ENCODE data around the gene APOA4.
"Not testable (repeated sequence)": the region's sequence is repeated elsewhere in the genome, so short reads cannot be mapped to it uniquely, and the experiment has no call there.

APOA4 gene

DNA sequence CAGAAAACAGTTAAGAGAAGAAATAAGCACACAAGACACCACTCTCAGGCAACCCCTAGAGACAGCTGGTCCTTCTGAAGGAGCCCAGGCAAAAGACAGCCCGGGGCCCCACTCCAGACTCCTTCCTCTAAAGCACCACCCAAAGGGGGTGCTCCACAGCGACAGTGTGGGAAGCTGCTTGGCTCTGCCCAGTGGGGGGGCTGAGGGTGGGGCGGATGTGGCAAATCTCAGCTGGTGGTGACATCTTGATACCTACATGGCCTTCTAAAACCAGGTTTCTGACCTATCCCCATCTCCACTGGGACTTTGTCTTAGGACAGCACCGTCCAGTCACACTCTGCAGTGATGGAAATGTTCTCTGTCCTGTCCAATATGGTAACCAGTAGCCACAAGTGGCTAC is 24.5 kb upstream of the APOA4 start:
- no peak for DNase-seq

DNA sequence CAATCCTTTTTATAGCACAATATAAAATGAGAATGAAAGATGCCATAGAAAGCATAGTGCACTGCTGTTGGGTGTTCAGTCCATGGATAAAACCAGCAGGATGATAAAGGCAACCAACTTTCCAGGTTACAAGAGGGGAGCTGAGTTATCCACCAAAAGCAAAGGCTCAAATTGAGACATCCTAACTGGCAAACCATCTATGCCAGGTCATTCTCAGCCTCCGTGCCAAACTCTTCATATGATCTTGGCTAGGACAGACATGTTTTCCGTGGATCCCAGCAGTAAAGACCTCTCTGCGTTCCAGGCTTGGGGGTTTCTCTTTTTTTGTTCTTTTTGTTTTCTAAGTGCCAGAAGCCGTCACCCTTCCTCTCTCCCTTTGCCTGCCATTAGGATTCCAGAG is 21.6 kb upstream of the APOA4 start:
- no peak for DNase-seq

DNA sequence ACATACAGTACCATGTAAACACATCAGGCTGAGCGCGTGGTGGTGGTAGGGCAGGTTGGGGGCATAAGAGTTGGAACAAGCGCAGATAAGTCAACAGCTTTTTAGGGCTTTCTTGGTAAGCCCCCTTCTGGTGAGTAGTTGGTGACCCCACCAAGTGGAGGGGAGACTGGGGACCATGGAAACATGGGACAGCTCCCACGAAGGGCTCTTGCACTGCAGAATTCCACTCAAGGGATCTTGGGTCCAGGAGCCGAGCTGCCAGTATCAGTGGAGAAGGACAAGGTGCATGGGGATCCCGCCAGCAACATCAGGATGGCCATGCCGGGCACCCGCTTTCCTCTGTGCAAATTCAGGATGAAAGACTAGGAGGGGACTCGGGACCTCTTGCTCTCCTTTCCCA is 20.6 kb upstream of the APOA4 start:
- DNase-seq, result no peak

DNA sequence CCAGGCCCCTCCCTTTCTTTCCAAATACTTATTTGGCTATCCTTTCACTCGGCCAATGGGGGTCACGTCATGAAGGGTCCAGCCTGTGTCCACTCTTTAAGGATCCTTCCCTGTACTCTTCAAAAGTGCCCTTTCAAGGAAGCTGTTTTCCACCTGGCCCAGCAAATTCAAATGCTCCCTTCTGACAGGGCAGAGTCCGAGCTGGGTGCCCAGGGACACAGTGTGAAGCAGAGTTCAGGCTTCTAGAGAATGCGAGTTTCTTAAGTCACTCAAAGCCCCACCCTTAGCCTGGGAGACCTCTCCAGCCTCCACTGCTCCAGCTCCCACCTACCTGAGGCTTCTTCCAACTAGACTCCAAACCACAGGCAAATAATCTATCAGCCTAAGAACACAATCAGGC is 19.8 kb upstream of the APOA4 start:
- no peak for DNase-seq

DNA sequence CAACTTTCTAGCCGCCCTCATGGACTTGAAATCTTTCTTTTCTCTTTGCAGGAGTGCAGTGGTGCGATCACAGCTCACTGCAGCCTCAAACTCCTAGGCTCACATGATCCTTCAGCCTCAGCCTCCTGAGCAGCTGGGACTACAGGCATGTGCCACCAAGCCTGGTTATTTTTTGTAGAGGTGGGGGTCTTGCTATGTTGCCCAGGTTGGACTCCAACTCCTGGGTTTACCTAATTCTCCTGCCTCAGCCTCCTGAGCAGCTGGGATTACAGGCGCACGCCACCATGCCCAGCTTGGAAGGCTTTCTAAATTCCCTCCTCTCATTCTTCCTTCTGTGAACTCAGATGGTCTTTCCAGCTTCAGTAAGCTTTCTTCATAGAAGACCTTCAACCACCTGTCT is 19.0 kb upstream of the APOA4 start:
- no peak for DNase-seq

DNA sequence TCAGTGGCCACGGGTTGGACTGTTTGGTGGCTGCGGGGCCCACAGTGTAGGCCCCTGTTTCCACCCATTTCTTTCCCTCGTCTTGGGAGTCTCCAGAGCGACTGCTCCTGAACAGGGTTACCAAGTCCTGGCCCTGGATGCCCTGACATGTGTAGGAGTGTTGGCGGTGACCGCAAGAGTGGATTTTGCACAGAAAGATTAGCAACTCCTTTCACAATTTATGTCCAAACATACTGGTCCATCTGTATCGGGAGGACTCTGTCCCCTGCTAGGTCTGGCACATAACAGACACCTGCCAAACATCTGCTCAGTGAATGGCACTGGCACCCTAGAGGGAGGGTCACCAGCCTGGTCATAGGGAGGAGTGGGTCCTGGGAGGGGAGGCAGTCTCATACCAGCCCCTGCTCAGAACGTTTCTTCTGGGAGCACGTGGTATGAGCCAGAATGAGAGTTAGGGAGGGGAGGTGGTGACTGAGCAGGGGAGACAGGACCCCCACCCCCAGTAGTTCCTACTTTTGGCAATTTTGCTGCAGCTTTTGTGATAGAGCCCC is 17.7 kb upstream of the APOA4 start:
- DNase-seq, result no peak

DNA sequence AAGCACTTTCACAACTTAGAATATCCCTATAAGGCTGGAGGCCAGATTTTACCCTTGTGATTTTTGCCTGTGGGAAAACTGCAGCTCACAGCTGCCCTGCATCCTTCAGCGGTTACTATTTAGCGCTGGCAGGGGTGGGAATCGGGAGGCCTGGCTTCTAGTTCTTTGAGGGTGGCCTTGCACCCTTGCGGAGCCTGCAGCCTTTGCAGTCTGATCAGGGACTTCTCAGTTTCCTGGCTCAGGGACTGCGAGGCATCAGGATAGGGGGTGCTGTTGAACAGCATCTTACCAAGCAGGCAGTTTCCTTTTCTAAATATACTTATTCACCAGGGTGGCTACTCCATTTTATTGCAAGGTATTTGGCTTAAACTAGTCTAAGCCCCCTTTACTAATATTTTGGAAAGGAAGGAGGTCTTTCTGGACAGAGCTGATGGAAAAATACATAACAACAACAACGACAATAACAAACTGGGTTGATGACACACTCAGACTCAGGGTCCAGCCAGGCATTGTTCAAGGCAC is 17.2 kb upstream of the APOA4 start:
- DNase-seq, result no peak

DNA sequence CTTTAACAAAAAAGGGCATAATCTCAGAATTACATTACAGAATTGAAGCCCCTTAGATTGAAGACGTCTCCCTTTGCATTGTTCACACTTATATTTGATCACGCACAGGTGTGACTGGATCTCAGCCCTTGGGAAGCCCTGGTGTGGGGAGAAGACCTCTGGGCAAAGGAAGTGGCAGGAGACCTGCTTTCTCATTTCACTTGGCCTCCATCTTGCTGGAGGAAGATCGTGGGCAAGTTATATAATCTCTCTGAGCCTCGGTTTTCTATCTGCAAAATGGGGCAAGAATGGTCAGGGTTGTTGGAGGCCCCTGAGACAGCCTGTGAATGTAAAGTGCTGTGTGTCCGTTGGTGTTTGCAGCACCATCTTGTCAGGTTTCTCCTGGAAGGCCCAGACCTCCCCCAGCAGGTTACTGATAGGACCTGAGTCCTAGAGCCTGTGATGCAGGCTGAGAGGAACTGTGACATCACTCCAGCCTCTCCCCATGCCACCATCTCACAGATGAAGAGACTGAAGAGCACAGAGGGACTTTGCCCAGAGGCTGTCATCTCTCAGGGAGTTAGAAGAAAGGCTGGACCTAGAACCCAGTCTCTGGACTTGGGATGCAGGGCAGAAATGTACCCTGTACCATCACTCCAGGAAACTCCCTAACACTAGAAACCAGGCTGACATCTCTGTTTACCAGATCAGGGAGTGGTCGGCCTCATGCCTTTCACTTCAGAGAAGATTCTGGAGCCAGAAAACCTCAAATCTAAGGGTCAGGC is 15.4 kb upstream of the APOA4 start:
- DNase-seq, result no peak

DNA sequence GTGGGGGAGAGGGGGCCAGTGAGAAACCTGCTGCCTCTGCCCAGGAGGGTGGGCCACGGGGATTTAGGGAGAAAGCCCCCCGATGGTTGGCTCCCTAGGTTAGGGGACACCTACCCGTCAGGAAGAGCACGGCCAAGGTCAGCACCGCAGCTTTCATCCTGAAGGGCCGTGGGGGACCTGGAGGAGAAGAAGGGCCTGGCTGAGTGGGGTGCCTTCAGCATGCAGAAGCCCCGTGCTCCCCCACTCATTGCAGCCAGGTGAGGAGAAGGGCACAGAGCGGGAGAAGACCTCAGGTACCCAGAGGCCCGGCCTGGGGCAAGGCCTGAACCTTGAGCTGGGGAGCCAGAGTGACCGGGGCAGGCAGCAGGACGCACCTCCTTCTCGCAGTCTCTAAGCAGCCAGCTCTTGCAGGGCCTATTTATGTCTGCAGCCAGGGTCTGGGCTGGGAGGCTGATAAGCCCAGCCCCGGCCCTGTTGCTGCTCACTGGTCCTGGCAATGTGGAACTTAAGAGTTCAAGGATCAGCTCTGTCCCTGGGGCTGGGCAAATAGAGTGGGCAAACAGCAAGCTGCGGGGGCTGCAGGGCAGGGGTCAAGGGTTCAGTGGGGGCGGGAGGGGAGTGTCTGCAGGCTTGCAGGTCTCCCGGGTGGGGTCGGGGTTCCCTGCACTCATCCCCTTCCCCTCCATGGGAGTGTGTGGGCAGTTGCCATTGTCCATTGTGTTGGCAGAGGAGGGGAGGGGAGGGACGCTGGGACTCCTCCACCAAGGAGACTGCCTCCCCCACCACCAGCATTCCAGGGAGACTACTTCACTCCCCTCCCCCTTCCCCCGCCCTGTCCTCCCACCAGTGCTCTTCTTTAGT is 14.4 kb upstream of the APOA4 start, which contains the start of gene APOA1:
TSS of gene APOA1 (minus strand) at position 392 of the 861 bp plus-strand sequence. CDS start at position 157, 235 bp downstream.
- no peak for DNase-seq

DNA sequence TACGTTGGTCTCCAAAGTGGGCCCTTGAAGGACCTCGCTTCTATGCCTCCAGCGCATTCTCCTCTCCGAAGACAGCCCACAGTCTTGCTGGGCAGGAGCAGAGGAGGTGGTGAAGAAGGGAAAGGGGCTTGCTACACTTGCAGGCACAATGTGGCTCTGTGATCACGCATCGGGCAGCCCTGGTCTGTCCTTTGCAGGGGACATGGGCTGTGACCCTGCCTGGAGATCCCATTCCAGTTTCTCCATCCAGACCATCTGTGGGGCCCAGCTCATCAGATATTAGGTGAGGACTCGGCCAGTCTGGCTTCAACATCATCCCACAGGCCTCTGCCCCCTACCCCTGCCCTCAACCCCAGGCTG is 13.5 kb upstream of the APOA4 start:
- DNase-seq, result no peak

DNA sequence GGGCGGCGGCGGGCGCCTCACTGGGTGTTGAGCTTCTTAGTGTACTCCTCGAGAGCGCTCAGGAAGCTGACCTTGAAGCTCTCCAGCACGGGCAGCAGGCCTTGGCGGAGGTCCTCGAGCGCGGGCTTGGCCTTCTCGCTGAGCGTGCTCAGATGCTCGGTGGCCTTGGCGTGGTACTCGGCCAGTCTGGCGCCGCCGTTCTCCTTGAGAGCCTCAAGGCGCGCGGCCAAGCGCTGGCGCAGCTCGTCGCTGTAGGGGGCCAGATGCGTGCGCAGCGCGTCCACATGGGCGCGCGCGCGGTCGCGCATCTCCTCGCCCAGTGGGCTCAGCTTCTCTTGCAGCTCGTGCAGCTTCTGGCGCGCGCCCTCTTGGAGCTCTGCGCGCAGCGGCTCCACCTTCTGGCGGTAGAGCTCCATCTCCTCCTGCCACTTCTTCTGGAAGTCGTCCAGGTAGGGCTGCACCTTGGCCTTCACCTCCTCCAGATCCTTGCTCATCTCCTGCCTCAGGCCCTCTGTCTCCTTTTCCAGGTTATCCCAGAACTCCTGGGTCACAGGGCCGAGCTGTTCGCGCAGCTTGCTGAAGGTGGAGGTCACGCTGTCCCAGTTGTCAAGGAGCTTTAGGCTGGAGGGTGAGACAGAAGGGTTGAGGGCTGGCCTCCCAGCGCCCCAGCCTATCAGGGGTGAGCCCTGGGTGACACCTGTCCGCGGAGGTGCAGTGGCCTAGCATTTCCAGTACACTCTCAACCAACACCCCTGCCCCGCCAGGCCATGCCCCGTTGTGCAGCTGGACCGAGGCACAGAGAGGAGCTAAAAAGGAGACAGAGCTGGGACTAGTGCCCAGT is 12.9 kb upstream of the APOA4 start:
- DNase-seq, result peak; percentile 85 to 87

DNA sequence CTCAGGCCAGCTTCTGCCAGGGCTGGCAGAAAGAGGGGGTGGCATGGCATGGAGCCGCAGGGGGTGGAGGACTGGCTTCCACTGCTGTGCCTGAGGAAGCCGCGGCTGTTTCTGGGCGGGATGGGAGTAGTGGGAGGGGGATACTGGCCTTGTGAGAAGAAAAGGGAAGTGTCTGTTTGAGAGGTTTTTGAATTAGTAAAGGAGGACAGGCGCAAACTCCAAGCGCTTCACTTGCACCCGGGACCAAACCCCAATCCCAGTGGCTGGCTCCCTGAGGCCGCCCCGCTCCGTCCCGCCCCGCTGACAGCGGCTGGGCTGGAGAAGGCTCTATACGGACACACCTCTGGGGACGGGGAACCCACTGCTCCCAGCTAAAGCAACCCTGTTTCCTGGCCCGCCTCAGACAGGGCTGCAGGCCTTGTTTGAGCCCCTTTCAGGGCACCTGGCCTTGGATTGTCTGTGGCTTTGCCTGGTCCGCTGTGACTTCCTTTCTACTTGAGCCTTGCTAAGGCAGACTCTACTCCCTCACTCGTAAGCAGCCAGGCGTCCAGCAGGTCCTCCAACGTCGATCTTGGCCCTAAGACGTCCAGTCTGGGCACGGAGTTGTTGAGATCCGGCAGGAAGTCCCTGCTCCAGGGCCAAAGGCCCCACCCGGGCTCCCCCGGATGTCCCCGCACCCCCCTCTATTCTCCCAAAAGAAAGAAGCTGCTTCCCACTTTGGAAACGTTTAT is 12.1 kb upstream of the APOA4 start:
- no peak for DNase-seq

DNA sequence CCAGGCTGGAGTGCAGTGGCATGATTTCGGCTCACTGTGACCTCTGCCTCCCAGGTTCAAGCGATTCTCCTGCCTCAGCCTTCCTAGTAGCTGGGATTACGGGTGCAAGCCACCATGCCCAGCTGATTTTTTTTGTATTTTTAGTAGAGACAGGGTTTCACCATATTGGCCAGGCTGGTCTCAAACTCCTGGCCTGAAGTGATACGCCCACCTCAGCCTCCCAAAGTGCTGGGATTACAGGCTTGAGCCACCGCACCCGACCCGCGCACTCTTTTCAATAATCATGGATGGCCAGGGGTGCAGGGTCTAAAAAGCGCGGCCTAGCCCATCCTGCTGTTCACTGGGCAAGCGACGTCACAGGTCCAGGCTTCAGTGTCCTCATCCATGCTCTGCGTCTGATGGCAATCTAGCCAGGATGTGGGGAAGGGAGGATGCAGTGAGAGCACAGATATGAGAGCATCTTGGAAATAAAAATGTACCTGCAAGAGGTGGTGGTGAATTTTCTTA is 11.5 kb upstream of the APOA4 start:
- DNase-seq, result not testable (repeated sequence)

DNA sequence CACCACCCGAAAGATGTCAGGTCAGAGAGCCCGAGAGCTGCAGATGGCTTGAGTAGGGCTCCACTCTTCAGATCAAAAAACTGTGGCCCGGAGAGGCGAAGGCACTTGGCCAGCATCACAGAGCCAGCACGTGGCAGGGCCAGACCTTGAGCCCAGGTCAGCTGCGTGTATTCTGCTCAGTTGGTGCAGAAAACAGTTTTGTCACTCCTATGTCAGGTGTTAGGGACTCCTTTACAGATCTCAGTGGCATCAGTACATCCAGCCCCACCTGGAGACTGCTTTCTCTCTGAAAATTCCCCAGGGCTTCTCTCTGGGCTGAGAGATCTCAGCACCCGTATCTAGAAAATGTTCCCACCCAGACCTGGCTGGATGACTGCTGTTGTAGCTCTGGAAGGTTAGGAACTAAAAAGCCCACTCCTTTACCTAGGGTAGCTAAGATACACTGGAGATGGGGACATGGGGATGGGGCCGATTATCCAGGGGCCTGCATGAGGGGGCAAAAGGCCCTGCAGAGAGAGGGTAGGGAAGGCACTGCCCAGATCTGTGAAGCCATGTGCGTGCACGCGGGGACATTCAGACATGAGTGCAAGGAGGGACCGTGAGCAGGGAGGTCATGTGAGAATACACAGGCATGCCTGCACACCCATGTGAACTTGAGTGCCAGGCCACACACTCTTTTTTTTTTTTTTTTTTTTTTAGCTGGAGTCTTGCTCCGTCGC is 10.9 kb upstream of the APOA4 start:
- DNase-seq, result no peak

DNA sequence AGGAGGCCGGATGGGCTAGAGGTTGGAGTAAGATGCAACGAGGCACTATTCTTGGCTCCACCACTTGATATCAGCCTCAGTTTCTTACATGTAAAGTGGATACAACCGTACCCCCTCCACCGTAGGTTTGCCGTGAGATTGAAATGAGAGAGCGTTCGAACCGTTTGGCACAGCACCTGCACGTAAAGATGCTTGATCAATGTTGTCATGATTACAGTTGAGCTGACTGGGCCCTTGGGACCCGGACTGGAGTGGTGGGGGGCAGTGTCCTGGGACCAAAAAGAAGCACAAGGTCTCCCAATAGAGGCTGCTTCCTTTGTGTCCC is 10.3 kb upstream of the APOA4 start:
- no peak for DNase-seq

DNA sequence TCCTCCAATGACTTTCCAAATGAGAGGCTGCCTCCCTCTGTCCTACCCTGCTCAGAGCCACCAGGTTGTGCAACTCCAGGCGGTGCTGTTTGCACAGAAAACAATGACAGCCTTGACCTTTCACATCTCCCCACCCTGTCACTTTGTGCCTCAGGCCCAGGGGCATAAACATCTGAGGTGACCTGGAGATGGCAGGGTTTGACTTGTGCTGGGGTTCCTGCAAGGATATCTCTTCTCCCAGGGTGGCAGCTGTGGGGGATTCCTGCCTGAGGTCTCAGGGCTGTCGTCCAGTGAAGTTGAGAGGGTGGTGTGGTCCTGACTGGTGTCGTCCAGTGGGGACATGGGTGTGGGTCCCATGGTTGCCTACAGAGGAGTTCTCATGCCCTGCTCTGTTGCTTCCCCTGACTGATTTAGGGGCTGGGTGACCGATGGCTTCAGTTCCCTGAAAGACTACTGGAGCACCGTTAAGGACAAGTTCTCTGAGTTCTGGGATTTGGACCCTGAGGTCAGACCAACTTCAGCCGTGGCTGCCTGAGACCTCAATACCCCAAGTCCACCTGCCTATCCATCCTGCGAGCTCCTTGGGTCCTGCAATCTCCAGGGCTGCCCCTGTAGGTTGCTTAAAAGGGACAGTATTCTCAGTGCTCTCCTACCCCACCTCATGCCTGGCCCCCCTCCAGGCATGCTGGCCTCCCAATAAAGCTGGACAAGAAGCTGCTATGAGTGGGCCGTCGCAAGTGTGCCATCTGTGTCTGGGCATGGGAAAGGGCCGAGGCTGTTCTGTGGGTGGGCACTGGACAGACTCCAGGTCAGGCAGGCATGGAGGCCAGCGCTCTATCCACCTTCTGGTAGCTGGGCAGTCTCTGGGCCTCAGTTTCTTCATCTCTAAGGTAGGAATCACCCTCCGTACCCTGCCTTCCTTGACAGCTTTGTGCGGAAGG is 9.5 kb upstream of the APOA4 start:
- DNase-seq, result no peak

DNA sequence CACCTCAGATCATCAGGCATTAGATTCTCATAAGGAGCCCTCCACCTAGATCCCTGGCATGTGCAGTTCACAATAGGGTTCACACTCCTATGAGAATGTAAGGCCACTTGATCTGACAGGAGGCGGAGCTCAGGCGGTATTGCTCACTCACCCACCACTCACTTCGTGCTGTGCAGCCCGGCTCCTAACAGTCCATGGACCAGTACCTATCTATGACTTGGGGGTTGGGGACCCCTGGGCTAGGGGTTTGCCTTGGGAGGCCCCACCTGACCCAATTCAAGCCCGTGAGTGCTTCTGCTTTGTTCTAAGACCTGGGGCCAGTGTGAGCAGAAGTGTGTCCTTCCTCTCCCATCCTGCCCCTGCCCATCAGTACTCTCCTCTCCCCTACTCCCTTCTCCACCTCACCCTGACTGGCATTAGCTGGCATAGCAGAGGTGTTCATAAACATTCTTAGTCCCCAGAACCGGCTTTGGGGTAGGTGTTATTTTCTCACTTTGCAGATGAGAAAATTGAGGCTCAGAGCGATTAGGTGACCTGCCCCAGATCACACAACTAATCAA is 8.8 kb upstream of the APOA4 start:
- DNase-seq, result no peak

DNA sequence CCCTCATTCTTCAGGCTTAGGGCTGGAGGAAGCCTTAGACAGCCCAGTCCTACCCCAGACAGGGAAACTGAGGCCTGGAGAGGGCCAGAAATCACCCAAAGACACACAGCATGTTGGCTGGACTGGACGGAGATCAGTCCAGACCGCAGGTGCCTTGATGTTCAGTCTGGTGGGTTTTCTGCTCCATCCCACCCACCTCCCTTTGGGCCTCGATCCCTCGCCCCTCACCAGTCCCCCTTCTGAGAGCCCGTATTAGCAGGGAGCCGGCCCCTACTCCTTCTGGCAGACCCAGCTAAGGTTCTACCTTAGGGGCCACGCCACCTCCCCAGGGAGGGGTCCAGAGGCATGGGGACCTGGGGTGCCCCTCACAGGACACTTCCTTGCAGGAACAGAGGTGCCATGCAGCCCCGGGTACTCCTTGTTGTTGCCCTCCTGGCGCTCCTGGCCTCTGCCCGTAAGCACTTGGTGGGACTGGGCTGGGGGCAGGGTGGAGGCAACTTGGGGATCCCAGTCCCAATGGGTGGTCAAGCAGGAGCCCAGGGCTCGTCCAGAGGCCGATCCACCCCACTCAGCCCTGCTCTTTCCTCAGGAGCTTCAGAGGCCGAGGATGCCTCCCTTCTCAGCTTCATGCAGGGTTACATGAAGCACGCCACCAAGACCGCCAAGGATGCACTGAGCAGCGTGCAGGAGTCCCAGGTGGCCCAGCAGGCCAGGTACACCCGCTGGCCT is 7.2 kb upstream of the APOA4 start:
- DNase-seq, result no peak
